Activated CD8-positive, alpha-beta memory T cell treated with anti-CD3 and anti-CD28 coated beads for 24 hours (primary cell): ENCODE results near the gene ACMSD.
"Not testable (repeated sequence)": the region's sequence is repeated elsewhere in the genome, so short reads cannot be mapped to it uniquely, and the experiment has no call there.

Source experiments
- DNase-seq: peaks from one replicate; pipeline ENCODE4 v3.0.0-alpha.2; 2020

Gene ACMSD

DNA sequence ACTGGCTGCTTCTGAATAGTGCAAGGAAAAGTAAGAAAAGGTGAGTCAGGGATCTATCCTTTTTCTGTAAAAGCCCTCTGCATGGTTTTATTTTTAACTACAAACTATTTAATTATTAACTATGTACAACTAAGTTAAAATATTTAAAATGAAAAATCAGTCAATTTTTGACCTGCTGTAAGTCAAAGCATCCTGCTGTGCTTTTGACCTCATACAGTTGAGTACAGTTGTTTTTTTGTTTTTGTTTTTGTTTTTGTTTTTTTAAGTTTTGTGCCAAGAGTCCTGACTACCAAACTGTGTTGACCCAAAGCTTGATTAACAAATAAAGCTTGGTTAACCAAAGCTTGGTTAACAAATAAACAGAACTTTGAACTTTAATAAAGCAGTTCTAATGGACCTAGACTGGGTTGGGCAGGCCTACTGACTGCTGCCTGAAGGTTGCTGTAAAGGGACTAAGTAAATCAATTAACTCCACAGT is at the start of gene ACMSD:
TSS of gene ACMSD (plus strand) at position 474 of the 478 bp plus-strand sequence. CDS start 67 bp downstream, outside the sequence.
- DNase-seq = no peak

DNA sequence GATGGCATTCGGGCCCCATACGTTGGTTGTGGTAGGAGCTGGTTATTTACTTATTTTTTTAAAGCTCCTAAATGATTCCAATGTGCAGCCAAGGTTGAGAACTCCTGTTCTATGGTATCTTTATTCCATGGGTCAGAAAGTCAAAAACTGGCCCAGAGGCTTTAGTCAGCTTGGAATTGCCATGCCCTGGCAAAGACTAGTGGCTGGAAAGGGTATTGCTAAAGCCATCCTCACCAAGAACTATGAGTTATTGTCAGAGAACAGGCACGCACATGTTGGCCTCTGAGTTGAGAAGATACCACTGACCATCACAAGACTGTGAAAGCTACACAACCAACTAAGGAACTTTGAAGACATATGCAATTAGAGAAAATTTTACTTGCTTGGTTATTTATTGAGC is 47.9 kb upstream of the ACMSD start:
- no peak for DNase-seq

DNA sequence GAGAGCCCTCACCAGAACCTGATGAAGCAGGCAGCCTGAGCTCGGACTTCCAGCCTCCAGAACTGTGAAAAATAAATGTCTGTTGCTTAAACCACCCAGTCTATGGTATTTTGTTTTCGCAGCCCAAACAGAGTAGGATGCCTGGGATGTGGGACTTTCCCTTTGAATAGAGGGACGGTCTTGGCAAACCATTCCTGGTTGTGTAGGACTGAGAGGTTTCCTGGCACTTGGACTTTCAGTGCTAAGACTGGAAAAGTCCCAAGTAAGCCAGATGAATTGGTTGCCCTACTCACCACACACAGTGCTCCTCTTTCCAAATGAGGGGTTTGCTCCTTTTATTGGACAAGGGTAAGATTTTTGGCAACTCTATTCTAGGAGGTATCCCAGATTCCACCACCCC is 46.8 kb upstream of the ACMSD start:
- no peak for DNase-seq

DNA sequence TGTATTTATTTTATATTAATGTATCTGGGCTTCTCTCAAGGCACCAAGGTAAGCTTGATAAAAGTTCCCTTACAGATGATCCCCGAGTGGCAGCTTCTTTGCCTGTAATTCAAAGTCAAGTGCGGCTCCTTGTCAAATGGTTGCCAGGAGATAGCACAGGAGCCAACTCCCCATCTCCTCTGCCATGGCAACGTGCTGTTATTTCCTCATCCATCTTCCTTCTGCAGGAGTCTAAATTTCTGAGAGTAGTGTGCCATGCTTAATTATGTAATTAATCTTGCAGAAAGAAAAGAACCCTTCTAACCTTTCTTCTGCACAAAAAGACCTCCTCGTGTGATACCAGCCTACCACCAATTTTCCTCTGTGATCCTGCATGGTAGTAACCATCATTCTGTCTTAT is 46.2 kb upstream of the ACMSD start:
- DNase-seq = no peak

GRCh38 chr2:134795765-134796164 is 42.7 kb upstream of the ACMSD start:
- DNase-seq = no peak

- DNase-seq = no peak
These were observed 42.0 kb upstream of the ACMSD start for GRCh38 chr2:134796373-134796772.

DNA sequence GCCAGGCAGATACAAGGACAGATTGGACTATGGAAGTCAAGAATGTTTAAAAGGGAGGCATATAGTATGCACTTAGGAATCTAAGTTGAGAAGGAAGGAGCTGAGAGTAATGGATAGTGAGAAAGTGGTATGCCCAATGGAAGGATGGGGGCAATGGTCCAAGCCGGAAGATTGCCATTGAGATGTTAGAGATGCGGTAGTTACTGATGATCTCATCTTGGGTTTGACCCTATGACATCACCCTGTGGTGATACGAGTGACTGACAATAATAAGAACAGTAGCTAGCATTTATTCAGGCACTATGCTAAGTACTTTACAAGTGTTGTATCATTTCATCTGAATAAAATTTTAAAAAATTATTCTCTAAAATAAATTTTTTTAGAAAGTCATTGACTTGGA is 38.5 kb upstream of the ACMSD start:
- DNase-seq = no peak

GRCh38 chr2:134800341-134800740 is 38.1 kb upstream of the ACMSD start:
- no peak for DNase-seq

GRCh38 chr2:134803609-134804405 is 34.6 kb upstream of the ACMSD start:
- DNase-seq = not testable (repeated sequence)

DNA sequence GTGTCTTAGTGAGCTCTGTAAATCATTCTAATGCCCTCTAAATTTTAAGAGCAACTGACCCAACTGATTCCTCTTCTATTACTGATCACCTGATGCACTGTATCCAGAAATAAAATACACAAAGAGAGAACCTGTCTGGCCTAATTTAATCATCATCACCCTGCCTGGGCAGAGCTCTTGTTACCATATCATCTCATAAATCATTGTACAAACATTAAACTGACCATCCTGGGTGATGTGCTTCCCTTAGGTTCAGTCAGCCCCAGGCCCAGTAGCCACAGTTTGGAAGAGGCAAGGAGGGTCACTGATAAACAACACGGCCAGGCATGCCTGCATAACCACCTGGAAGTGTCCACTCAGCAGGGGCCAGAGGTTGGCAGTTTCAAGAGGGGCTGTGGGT is 22.7 kb upstream of the ACMSD start:
- no peak for DNase-seq

- no peak for DNase-seq
These were observed 20.1 kb upstream of the ACMSD start for GRCh38 chr2:134818321-134818720.

GRCh38 chr2:134819334-134819733 is 19.1 kb upstream of the ACMSD start:
- DNase-seq = no peak

DNA sequence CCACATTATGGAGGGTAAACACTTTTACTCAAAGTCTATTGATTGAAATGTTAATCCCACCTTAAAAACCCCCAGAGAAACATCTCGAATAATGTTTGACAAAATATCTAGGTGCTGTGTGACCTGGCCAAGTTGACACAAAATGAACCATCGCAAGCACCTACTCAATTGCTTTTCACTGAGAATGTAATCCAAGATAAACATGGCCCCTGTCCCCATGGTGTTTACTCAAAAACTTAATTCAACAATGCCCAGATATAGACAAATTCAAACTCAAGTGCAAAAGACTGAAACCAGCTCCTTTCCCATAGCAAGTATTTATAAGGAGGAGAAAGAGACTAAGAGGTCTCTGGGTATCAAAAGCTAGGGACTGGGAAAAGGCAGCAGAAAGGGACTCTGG is 15.0 kb upstream of the ACMSD start:
- DNase-seq = no peak

DNA sequence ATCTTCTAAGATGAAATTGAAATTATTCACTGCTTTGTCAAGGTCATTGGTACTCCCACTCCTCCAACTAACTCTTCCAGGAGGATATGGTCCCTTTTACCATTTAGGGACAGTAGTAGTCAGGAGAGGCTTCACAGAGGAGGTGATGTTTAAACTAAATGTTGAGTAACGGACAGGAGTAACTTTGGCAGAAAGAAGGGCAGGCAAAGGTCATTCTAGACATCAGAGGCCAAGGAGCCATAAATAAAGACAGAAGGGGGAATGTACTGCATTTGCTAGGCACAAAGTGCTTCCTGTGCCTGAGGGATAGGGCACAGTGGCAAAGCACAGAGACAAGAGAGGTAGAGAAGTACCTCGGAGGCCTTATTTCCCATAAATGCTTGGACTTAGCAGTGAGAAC is 14.6 kb upstream of the ACMSD start:
- no peak for DNase-seq

- DNase-seq = not testable (repeated sequence)
These were observed 12.7 kb upstream of the ACMSD start for GRCh38 chr2:134825716-134826115.

DNA sequence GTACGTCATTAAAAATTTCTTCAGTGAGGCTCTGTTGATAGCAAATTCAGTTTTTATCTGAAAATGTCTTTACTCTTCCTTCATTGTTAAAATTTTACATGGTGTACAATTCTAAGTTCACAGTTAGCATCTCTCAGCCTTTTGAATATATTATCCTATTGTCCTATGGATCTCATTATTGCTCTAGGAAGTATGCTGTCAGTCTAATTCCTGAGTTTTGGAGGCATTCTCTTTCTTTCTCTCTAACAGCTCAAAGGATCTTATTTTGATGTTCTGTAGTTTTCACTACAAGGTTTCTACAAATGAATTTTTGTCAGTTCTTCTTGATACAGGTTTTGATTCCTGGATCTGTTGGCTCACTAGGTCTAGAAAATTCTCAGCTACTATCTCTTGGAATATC is 2.9 kb upstream of the ACMSD start:
- no peak for DNase-seq

DNA sequence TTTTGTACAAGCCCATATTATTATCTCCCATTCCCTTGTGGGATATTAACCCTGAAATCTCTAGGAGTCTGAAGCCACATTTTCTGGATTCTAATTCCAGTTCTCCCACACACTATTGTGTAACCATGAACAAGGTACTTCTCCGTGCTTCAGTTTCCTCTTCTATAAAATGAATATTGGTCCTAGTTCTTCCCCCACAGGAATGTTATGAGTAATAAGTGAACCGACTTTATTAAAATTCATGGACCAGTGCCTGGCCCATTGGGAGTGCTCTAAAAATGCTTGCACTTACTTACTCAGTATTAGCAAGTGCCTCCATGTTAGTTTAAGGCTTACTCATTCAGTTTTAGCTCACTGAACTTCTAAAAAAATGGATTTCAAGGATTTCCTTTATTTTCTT is 1.4 kb upstream of the ACMSD start:
- DNase-seq = no peak

- no peak for DNase-seq
These were observed 1.2 kb downstream of the ACMSD start for GRCh38 chr2:134839649-134840048.

DNA sequence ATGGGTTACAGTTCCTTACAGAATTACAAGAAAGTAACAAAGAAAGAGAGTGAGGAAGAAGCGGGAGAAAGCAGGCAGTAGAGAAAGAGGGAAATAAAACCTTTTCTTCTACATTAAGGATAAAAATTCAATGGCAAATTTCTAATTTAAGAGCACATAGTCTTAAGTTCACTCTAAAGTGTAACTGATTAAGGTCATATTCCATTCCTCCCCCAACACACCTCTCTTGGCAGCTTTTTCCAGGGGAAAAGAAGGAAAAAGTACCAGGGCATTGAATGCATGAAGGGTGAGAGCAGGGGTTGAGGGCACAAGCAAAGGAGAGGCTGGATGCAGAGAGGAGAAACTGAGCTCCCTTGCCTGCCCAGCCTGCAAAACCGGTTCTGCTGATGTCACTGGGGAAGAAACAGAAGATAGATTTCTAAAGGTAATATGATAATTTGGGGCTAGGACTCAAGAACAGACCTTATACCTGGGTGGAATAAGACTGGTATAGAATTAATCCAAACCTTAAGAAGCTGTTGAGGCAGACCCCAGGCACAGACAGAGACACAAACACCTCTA is 4.6 kb downstream of the ACMSD start:
- no peak for DNase-seq

DNA sequence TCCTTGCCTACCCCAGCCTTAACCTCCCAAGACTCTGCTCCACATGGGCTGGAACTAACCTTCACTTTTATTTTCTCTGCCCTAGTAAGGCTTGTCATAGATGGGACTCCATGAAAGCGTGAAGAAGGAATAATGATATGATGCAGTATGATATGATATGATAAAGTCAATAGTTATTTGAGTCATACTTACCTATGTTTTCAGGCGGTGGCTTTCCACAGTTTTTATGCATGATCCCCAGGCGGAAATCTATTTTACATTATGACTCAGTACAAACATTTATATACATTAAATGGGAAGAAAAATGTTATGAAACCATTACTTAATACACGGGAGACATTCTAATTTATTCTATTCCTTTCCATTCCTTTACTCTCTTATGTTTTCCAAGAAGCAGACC is 5.6 kb downstream of the ACMSD start:
- no peak for DNase-seq

- DNase-seq = no peak
These were observed 6.6 kb downstream of the ACMSD start for GRCh38 chr2:134845028-134845427.

GRCh38 chr2:134845719-134846118 is 7.3 kb downstream of the ACMSD start:
- no peak for DNase-seq

DNA sequence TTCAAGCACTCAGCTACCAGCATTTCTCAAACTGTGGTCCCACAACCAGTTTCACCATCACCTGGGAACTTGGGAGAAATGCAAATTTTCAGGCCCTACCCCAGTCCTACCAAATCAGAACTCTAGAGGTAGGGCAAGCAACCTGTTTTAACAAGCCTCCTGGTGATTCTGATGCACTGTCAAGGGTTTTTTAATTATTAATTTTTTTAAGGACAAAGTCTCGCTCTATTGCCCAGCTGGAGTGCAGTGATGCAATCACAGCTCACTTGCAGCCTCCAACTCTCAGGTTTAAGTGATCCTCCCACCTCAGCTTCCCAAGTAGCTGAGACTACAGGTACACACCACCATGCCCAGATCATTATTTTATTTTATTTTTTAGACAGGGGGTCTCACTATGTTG is 7.8 kb downstream of the ACMSD start:
- DNase-seq = no peak

GRCh38 chr2:134847582-134847981 is 9.2 kb downstream of the ACMSD start:
- not testable (repeated sequence) for DNase-seq

- no peak for DNase-seq
These were observed 14.1 kb downstream of the ACMSD start for GRCh38 chr2:134852518-134852917.
